WERI-Rb-1 (cell line): Measurements from ENCODE around the gene GSK3A.
"Not testable (repeated sequence)": the region's sequence is repeated elsewhere in the genome, so short reads cannot be mapped to it uniquely, and the experiment has no call there.

Source experiments
- DNase-seq: peaks from one replicate; pipeline ENCODE4 v3.0.0-alpha.2; 2020
- H3K27ac ChIP-seq: fragments of 250-450 bp; sonication (Bioruptor Pico); 2 replicates; pipeline ENCODE4 v1.5.1; 2020; ENCODE audit warnings: mild to moderate bottlenecking, moderate library complexity
- H3K27me3 ChIP-seq: fragments of 250-450 bp; sonication (Bioruptor Pico); 2 replicates; pipeline ENCODE4 v1.5.1; 2021; ENCODE audit warnings: mild to moderate bottlenecking, low read depth, moderate library complexity; ENCODE audit not compliant: insufficient read depth, severe bottlenecking
- H3K36me3 ChIP-seq: fragments of 250-450 bp; sonication (Bioruptor Pico); 2 replicates; pipeline ENCODE4 v1.5.1; 2020; ENCODE audit warnings: mild to moderate bottlenecking, moderate library complexity
- H3K4me3 ChIP-seq: 2 replicates; pipeline ENCODE4 v1.5.1; 2011; ENCODE audit warnings: low read depth, mild to moderate bottlenecking, control low read depth, low read length
- H3K9me3 ChIP-seq: fragments of 250-450 bp; sonication (Bioruptor Pico); 2 replicates; pipeline ENCODE4 v1.5.1; 2021; ENCODE audit warnings: mild to moderate bottlenecking, moderate library complexity; ENCODE audit not compliant: severe bottlenecking
- CTCF ChIP-seq: IDR thresholded peaks from 2 replicates; pipeline ENCODE4 v1.5.1; 2011; ENCODE audit warnings: low read depth, mild to moderate bottlenecking, control low read depth, inconsistent platforms, low read length

Gene GSK3A

GRCh38 chr19:42269478-42270345, 27.3 kb upstream of the GSK3A start:
- H3K27ac ChIP-seq = peak overlapping the region; percentile 39
- H3K36me3 ChIP-seq = peaks cover 24% of the 10 kb centered on the region
- DNase-seq = no peak
- no peaks in the 10 kb centered on the region for H3K9me3 ChIP-seq
- H3K4me3 ChIP-seq = peak overlapping the region; percentile 58
- no peak for TF ChIP-seq CTCF
- no peaks in the 10 kb centered on the region for H3K27me3 ChIP-seq

- H3K36me3 ChIP-seq = peaks cover 16% of the 10 kb centered on the region
- TF ChIP-seq CTCF = no peak
- peak within 1 kb of the TSS; percentile 100 for H3K27ac ChIP-seq
- no peaks in the 10 kb centered on the region for H3K27me3 ChIP-seq
- peak; percentile 99 for DNase-seq
- peak within 1 kb of the TSS; percentile 58 for H3K4me3 ChIP-seq
- H3K9me3 ChIP-seq = no peaks in the 10 kb centered on the region
Measured at GRCh38 chr19:42268704-42269477, 26.5 kb upstream of the GSK3A start, which contains the start of gene CIC. Gene CIC, plus strand, starts transcription at chr19:42269252. Its CDS starts 2,532 bp downstream, at chr19:42271784.

- no peak for TF ChIP-seq CTCF
- Histone ChIP-seq H3K4me3 (peak overlapping the region; percentile 58), H3K27me3 (no peaks in the 10 kb centered on the region), H3K27ac (peak overlapping the region; percentile 100), H3K36me3 (peaks cover 9% of the 10 kb centered on the region), H3K9me3 (no peaks in the 10 kb centered on the region)
- peak; percentile 99 for DNase-seq
Measured at GRCh38 chr19:42268142-42268703, 25.8 kb upstream of the GSK3A start.

- no peak for TF ChIP-seq CTCF
- Histone ChIP-seq H3K9me3 (no peaks in the 10 kb centered on the region), H3K36me3 (peaks cover 7% of the 10 kb centered on the region), H3K4me3 (peak overlapping the region; percentile 58), H3K27ac (peak overlapping the region; percentile 100), H3K27me3 (no peaks in the 10 kb centered on the region)
- no peak for DNase-seq
Measured at GRCh38 chr19:42267644-42268141, 25.3 kb upstream of the GSK3A start.

- not testable (repeated sequence) for H3K27ac ChIP-seq, H3K27me3 ChIP-seq, H3K9me3 ChIP-seq, DNase-seq, H3K36me3 ChIP-seq
- peak overlapping the region; percentile 58; the same call in 1 of the 2 replicates for H3K4me3 ChIP-seq
Measured at GRCh38 chr19:42266928-42267603, 24.7 kb upstream of the GSK3A start.

GRCh38 chr19:42266105-42266504, 23.7 kb upstream of the GSK3A start:
- H3K27me3 ChIP-seq, H3K27ac ChIP-seq, DNase-seq, H3K9me3 ChIP-seq, H3K36me3 ChIP-seq, H3K4me3 ChIP-seq: not testable (repeated sequence)
